Measurements from ENCODE around the gene PGAM4. TPM values are rescaled to one million over a fixed set of nuclear protein-coding genes. Genes with fewer than 3 reads are reported as not detected.

PGAM4 gene
- total RNA-seq, 4 donors from 2014 or later = not detected

GRCh38 chrX:77975755-77976154 lies 6.3 kb upstream of the PGAM4 start:
- ATAC-seq (no peak), DNase-seq (no peak)
- Histone ChIP-seq H3K27ac (no peak overlapping the region), H3K36me3 (no peaks in the 10 kb centered on the region), H3K27me3 (no peaks in the 10 kb centered on the region), H3K4me1 (no peaks in the 10 kb centered on the region), H3K4me3 (no peak overlapping the region), H3K9me3 (no peaks in the 10 kb centered on the region)
- no peak for TF ChIP-seq POLR2A (IDR thresholded peaks at IDR 0.05)
- TF ChIP-seq, protein P1, sequence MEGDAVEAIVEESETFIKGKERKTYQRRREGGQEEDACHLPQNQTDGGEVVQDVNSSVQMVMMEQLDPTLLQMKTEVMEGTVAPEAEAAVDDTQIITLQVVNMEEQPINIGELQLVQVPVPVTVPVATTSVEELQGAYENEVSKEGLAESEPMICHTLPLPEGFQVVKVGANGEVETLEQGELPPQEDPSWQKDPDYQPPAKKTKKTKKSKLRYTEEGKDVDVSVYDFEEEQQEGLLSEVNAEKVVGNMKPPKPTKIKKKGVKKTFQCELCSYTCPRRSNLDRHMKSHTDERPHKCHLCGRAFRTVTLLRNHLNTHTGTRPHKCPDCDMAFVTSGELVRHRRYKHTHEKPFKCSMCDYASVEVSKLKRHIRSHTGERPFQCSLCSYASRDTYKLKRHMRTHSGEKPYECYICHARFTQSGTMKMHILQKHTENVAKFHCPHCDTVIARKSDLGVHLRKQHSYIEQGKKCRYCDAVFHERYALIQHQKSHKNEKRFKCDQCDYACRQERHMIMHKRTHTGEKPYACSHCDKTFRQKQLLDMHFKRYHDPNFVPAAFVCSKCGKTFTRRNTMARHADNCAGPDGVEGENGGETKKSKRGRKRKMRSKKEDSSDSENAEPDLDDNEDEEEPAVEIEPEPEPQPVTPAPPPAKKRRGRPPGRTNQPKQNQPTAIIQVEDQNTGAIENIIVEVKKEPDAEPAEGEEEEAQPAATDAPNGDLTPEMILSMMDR (IDR thresholded peaks at IDR 0.05 in 4 of 5, conservative IDR thresholded peaks at IDR 0.05 in 1 of 5) = no peak
- intact Hi-C loops (cut with DNase I; ENCODE audit: low total_unique reads) = no loop called here
- in situ Hi-C loops (cut with MboI; ENCODE audit: low sequenced_read_pairs in 4 of 4) = no loop called here

GRCh38 chrX:77967631-77968030 lies 1.8 kb downstream of the PGAM4 start:
- Histone ChIP-seq H3K4me3 (no peak overlapping the region), H3K27me3 (no peaks in the 10 kb centered on the region), H3K4me1 (no peaks in the 10 kb centered on the region), H3K36me3 (no peaks in the 10 kb centered on the region), H3K9me3 (no peaks in the 10 kb centered on the region), H3K27ac (no peak overlapping the region)
- intact Hi-C loops (cut with DNase I; ENCODE audit: low total_unique reads) = no loop called here
- DNase-seq (no peak), ATAC-seq (no peak)
- TF ChIP-seq, protein P1 (IDR thresholded peaks at IDR 0.05 in 4 of 5, conservative IDR thresholded peaks at IDR 0.05 in 1 of 5) = no peak
- no peak for TF ChIP-seq POLR2A (IDR thresholded peaks at IDR 0.05)
- in situ Hi-C loops (cut with MboI; ENCODE audit: low sequenced_read_pairs in 4 of 4) = no loop called here

DNA sequence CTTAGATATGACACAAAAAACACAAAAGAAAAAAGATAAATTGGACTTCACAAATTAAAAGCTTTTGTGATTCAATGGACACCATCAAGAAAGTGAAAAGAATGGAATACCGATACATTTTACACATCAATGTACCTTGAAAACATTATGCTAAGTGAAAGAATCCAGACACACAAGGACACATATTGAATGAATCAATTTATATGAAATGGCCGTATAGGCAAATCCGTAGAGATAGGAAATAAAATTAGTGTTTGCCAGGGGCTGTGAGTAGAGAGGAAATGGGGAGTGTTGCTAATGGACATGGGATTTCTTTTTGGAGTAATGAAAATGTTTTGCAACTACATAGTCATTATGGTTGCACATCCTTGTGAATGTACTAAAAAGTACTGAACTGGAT lies 3.1 kb downstream of the PGAM4 start:
- Histone ChIP-seq H3K4me3 (no peak overlapping the region), H3K9me3 (no peaks in the 10 kb centered on the region), H3K36me3 (no peaks in the 10 kb centered on the region), H3K4me1 (no peaks in the 10 kb centered on the region), H3K27ac (no peak overlapping the region), H3K27me3 (no peaks in the 10 kb centered on the region)
- ATAC-seq (no peak), DNase-seq (no peak)
- TF ChIP-seq POLR2A (IDR thresholded peaks at IDR 0.05) = no peak
- TF ChIP-seq, protein P1 (IDR thresholded peaks at IDR 0.05 in 4 of 5, conservative IDR thresholded peaks at IDR 0.05 in 1 of 5) = no peak
- intact Hi-C loops (cut with DNase I; ENCODE audit: low total_unique reads) = no loop called here
- in situ Hi-C loops (cut with MboI; ENCODE audit: low sequenced_read_pairs in 4 of 4) = no loop called here

- ATAC-seq (no peak), DNase-seq (no peak)
- no peaks in the 10 kb centered on the region for H3K9me3 ChIP-seq
- in situ Hi-C loops (cut with MboI; ENCODE audit: low sequenced_read_pairs in 4 of 4) = no loop called here
- H3K36me3 ChIP-seq = no peaks in the 10 kb centered on the region
- H3K4me3 ChIP-seq = no peak overlapping the region
- H3K4me1 ChIP-seq = no peaks in the 10 kb centered on the region
- TF ChIP-seq, protein P1 (IDR thresholded peaks at IDR 0.05 in 4 of 5, conservative IDR thresholded peaks at IDR 0.05 in 1 of 5) = no peak
- no peak for TF ChIP-seq POLR2A (IDR thresholded peaks at IDR 0.05)
- no peak overlapping the region for H3K27ac ChIP-seq
- no peaks in the 10 kb centered on the region for H3K27me3 ChIP-seq
- intact Hi-C loops (cut with DNase I; ENCODE audit: low total_unique reads) = no loop called here
Measured at GRCh38 chrX:77962068-77962902, 7.2 kb downstream of the PGAM4 start.

Measured in gastrocnemius medialis (tissue), 4 donors.